HepG2 (cell line): ENCODE measurements around the gene TRIM7. TPM values are rescaled to one million over a fixed set of nuclear protein-coding genes. Genes with fewer than 3 reads are reported as not detected.

Experiments used
- ELF3 ChIP-seq: IDR thresholded peaks from 2 replicates; pipeline ENCODE4 v1.6.1; 2016; ENCODE audit warnings: missing genetic modification reagents, missing compliant biosample characterization
- IRF9 ChIP-seq: sonication (generic); formaldehyde crosslinking; IDR thresholded peaks from 2 replicates; pipeline ENCODE4 v1.8.0; 2022; ENCODE audit warnings: missing genetic modification reagents, mild to moderate bottlenecking, borderline replicate concordance
- MYC ChIP-seq: sonication (generic); formaldehyde crosslinking; IDR thresholded peaks from 2 replicates; pipeline ENCODE4 v1.9.0; 2021; ENCODE audit warnings: missing genetic modification reagents, borderline replicate concordance
- POGZ ChIP-seq: sonication (generic); formaldehyde crosslinking; IDR thresholded peaks from 2 replicates; pipeline ENCODE4 v1.4.0; 2020; ENCODE audit warnings: mild to moderate bottlenecking, missing genetic modification reagents
- PTBP1 ChIP-seq: fragments of 200-400 bp; formaldehyde crosslinking; IDR thresholded peaks from 2 replicates; pipeline ENCODE4 v1.6.1; 2018; ENCODE audit warnings: low read length, low read depth; ENCODE audit not compliant: poor library complexity, severe bottlenecking
- SNRNP70 ChIP-seq: fragments of 200-400 bp; formaldehyde crosslinking; IDR thresholded peaks from 2 replicates; pipeline ENCODE4 v1.6.1; 2017; ENCODE audit warnings: mild to moderate bottlenecking, low read depth, low read length, moderate library complexity
- SRSF9 ChIP-seq: fragments of 200-400 bp; formaldehyde crosslinking; IDR thresholded peaks from 2 replicates; pipeline ENCODE4 v1.6.1; 2018; ENCODE audit warnings: borderline replicate concordance, mild to moderate bottlenecking, low read depth, low read length; ENCODE audit not compliant: insufficient read depth, poor library complexity, severe bottlenecking
- THAP9 ChIP-seq: sonication (generic); formaldehyde crosslinking; IDR thresholded peaks from 2 replicates; pipeline ENCODE4; 2020; ENCODE audit warnings: missing genetic modification reagents, mild to moderate bottlenecking, borderline replicate concordance
- TRAFD1 ChIP-seq: sonication (generic); formaldehyde crosslinking; IDR thresholded peaks from 2 replicates; pipeline ENCODE4 v1.5.1; 2020; ENCODE audit warnings: missing genetic modification reagents, mild to moderate bottlenecking, borderline replicate concordance
- ZBTB37 ChIP-seq: sonication (generic); formaldehyde crosslinking; IDR thresholded peaks from 2 replicates; pipeline ENCODE4 v1.4.0; 2020; ENCODE audit warnings: mild to moderate bottlenecking, missing genetic modification reagents
- ZFX ChIP-seq: sonication (generic); formaldehyde crosslinking; IDR thresholded peaks from 2 replicates; pipeline ENCODE4 v1.4.0; 2020; ENCODE audit warnings: mild to moderate bottlenecking, low read depth, missing genetic modification reagents, moderate library complexity
- ZNF160 ChIP-seq: sonication (generic); formaldehyde crosslinking; IDR thresholded peaks from 2 replicates; pipeline ENCODE4 v1.8.0; 2022; ENCODE audit warnings: mild to moderate bottlenecking, inconsistent platforms, missing genetic modification reagents
- ZNF614 ChIP-seq: IDR thresholded peaks from 2 replicates; pipeline ENCODE4 v1.6.1; 2018; ENCODE audit warnings: missing biosample characterization, missing genetic modification reagents, inconsistent platforms, borderline replicate concordance
- ZNF687 ChIP-seq: sonication (generic); formaldehyde crosslinking; IDR thresholded peaks from 2 replicates; pipeline ENCODE4 v1.5.1; 2020; ENCODE audit warnings: mild to moderate bottlenecking, missing genetic modification reagents, moderate library complexity
- ZSCAN31 ChIP-seq: sonication (generic); formaldehyde crosslinking; IDR thresholded peaks from 2 replicates; pipeline ENCODE4 v1.5.0; 2020; ENCODE audit warnings: low read depth, mild to moderate bottlenecking, missing genetic modification reagents
- polyA plus RNA-seq, 8 experiments: library from polyadenylated mRNA; depleted of rRNA in 3 of 8; stranded (reverse) in 7 of 8; unstranded in 1 of 8; fragments of >200 nt; fragmentation: Illumina TruSeq in 4 of 8; extraction: Trizol in 4 of 8; gene quantifications; 2 replicates each; pipeline versions ENCODE4 v1.2.1 to v1.2.3, GENCODE V29; 2011 to 2016; ENCODE audit warnings: low read depth in 4 of 8, missing spikeins in 1 of 8, mixed read lengths in 1 of 8; ENCODE audit not compliant: insufficient read depth in 1 of 8
- total RNA-seq, 5 experiments: library from RNA; depleted of rRNA; stranded (reverse); fragments of >200 nt; fragmentation: Illumina TruSeq; extraction: Trizol; gene quantifications; 2 replicates each; pipeline ENCODE4 v1.2.3, GENCODE V29; 2016; ENCODE audit warnings: low read depth in 1 of 5

TRIM7 gene
- total and polyA plus RNA-seq, 2 of the 13 experiments (the other 11 are each of a cell fraction or from before 2014, with no cell fraction given): 0.13 TPM; not detected in 1

- TF ChIP-seq SRSF9 (no peak), TRAFD1 (0 out of 2 replicates have a peak, but pooled peaks have one; percentile 34), ZNF687 (CRISPR knock-in tag) (peak; percentile 85), PTBP1 (no peak), ZFX (CRISPR knock-in tag) (peak; percentile 72), MYC (CRISPR knock-in tag) (peak; percentile 57; the same call in 1 of the 2 replicates), ZSCAN31 (CRISPR knock-in tag) (no peak), ELF3 (CRISPR knock-in tag) (0 out of 2 replicates have a peak, but pooled peaks have one; percentile 11), THAP9 (CRISPR knock-in tag) (no peak), ZNF160 (peak; percentile 44; the same call in 1 of the 2 replicates), ZBTB37 (CRISPR knock-in tag) (0 out of 2 replicates have a peak, but pooled peaks have one; percentile 36), IRF9 (CRISPR knock-in tag) (no peak), SNRNP70 (no peak), ZNF614 (CRISPR knock-in tag) (peak; percentile 30; the same call in 1 of the 2 replicates), POGZ (CRISPR knock-in tag) (0 out of 2 replicates have a peak, but pooled peaks have one; percentile 34)
Observed at GRCh38 chr5:181217111-181217802, 12.3 kb upstream of the TRIM7 start (continued).
